Breast epithelium (tissue), 3 donors: ENCODE results near the gene USPL1.

Source experiments
- CTCF ChIP-seq, 3 donors: fragments of 450-650 bp; IDR thresholded peaks; one replicate each; pipeline ENCODE4 v1.5.1; 2016 to 2017; ENCODE audit warnings: antibody characterized with exemption in 3 of 3, mild to moderate bottlenecking in 3 of 3, moderate library complexity in 3 of 3
- POLR2A ChIP-seq: fragments of 450-650 bp; IDR thresholded peaks from one replicate; pipeline ENCODE4 v1.6.1; 2016; ENCODE audit warnings: antibody characterized with exemption, mild to moderate bottlenecking, moderate library complexity

GRCh38 chr13:30647420-30647819 lies 29.7 kb downstream of the USPL1 start:
- no peak for TF ChIP-seq CTCF (IDR thresholded peaks at IDR 0.05)
- TF ChIP-seq POLR2A = no peak
